ENCODE measurements around the gene SETBP1. TPM values are rescaled to one million over a fixed set of nuclear protein-coding genes. Genes with fewer than 3 reads are reported as not detected.

Gene SETBP1
- total and polyA plus RNA-seq, 2 of the 8 experiments (the other 6 are each of a cell fraction or from before 2014, with no cell fraction given), result 2.0 to 6.5 TPM

GRCh38 chr18:44804033-44804432 is 123.3 kb downstream of the SETBP1 start:
- H4K20me1 ChIP-seq (replicated peaks in 1 of 2; ENCODE audit: control insufficient read depth in 1 of 2, insufficient read depth in 2 of 2, low read length in 2 of 2), result no peaks in the 10 kb centered on the region
- H2BK120ac ChIP-seq (replicated peaks; ENCODE audit: low read depth, low read length), result no peak overlapping the region
- WGBS, 2 experiments (ENCODE audit: extremely low coverage in 1 of 2, insufficient coverage in 1 of 2, insufficient read length in 1 of 2, insufficient replicate concordance in 2 of 2, low coverage in 1 of 2, low lambda C conversion rate in 2 of 2, missing lambda C conversion rate in 1 of 2), result 89% methylated on average over 2 of the region's 2 CpGs; no CpG with 5 or more reads in 1 of the 2 experiments
- no peak overlapping the region for H3K9ac ChIP-seq (replicated peaks in 1 of 4; ENCODE audit: extremely low read depth in 1 of 4, low read depth in 3 of 4, low read length in 3 of 4)
- no peak overlapping the region for H3K14ac ChIP-seq (ENCODE audit: insufficient read length)
- no peak overlapping the region for H3K18ac ChIP-seq (ENCODE audit: extremely low read depth, low read length)
- no peak overlapping the region for H4K5ac ChIP-seq (ENCODE audit: insufficient read length, low read depth, low read length)
- H3K79me1 ChIP-seq (ENCODE audit: low read depth, low read length), result no peaks in the 10 kb centered on the region
- no peak overlapping the region for H3K4me3 ChIP-seq (ENCODE audit: extremely low read depth in 1 of 4, insufficient read depth in 2 of 4, low read depth in 3 of 4, low read length in 4 of 4)
- no peak overlapping the region for H3K4ac ChIP-seq (replicated peaks; ENCODE audit: insufficient read length, low read depth, low read length)
- no peak overlapping the region for H2AFZ ChIP-seq (ENCODE audit: low read length)
- peaks cover 0 to 3% (median 0%) of the 10 kb centered on the region in 4 experiments; a peak in 1 of 8 replicates for H3K36me3 ChIP-seq (ENCODE audit: control insufficient read depth in 2 of 4, insufficient read depth in 4 of 4, low read length in 3 of 4)
- no peak overlapping the region for H2BK15ac ChIP-seq (ENCODE audit: low read length)
- FAIRE-seq, result no peak
- no peak overlapping the region for H3K4me2 ChIP-seq (ENCODE audit: insufficient read depth in 1 of 2, low read depth in 2 of 2, low read length in 2 of 2)
- H2BK20ac ChIP-seq (ENCODE audit: low read length), result no peak overlapping the region
- no peak overlapping the region for H2BK5ac ChIP-seq (ENCODE audit: low read depth, low read length)
- H2AK5ac ChIP-seq (ENCODE audit: low read depth, low read length), result no peak overlapping the region
- no peaks in the 10 kb centered on the region for H3K9me3 ChIP-seq (ENCODE audit: insufficient read depth in 2 of 2, low read depth in 1 of 2, low read length in 1 of 2)
- H3K27ac ChIP-seq (ENCODE audit: low read depth, low read length), result no peak overlapping the region
- H2BK12ac ChIP-seq (ENCODE audit: low read depth, low read length), result no peak overlapping the region
- CTCF ChIA-PET (ENCODE audit: partially characterized antibody), result interaction anchor here (0.8 kb wide), 1 partner anchor 225 kb away, joined by 3 read pairs; no protein-coding TSS in a partner anchor
- H3K56ac ChIP-seq (replicated peaks; ENCODE audit: insufficient read length, low read depth, low read length), result no peak overlapping the region
- no peaks in the 10 kb centered on the region for H3K23me2 ChIP-seq (ENCODE audit: low read depth, low read length)
- no peak overlapping the region for H4K8ac ChIP-seq (ENCODE audit: extremely low read depth, insufficient read depth, low read length)
- no peaks in the 10 kb centered on the region for H3K27me3 ChIP-seq (replicated peaks in 1 of 4; ENCODE audit: control insufficient read depth in 3 of 4, extremely low read depth in 1 of 4, insufficient read depth in 3 of 4, low read length in 3 of 4)
- peaks cover 0 to 10% (median 2%) of the 10 kb centered on the region in 4 experiments; a peak in 2 of 7 replicates for H3K4me1 ChIP-seq (replicated peaks in 1 of 4; ENCODE audit: control insufficient read depth in 3 of 4, insufficient read depth in 4 of 4, low read length in 3 of 4)
- no peak for DNase-seq (ENCODE audit: low read depth in 1 of 2, low spot score in 2 of 2)
- no peak overlapping the region for H4K91ac ChIP-seq (replicated peaks; ENCODE audit: insufficient read length, low read length)
- H3K23ac ChIP-seq (ENCODE audit: insufficient read length), result no peak overlapping the region
- POLR2A ChIA-PET (ENCODE audit: partially characterized antibody), result no interaction called here
- H3K79me2 ChIP-seq (ENCODE audit: control insufficient read depth in 1 of 2, insufficient read depth in 2 of 2, low read length in 2 of 2), result no peaks in the 10 kb centered on the region
- TF ChIP-seq RFX5 (IDR thresholded peaks at IDR 0.05; ENCODE audit: borderline replicate concordance, low read depth, low read length) (no peak), MAFK (IDR thresholded peaks at IDR 0.05; ENCODE audit: low read depth, low read length) (no peak), SRF (IDR thresholded peaks at IDR 0.05; ENCODE audit: low read depth, low read length) (no peak)

Measured in H1 (cell line).